Large intestine (tissue), 3 donors: Measurements from ENCODE around the gene PRR36. TPM values are rescaled to one million over a fixed set of nuclear protein-coding genes. Genes with fewer than 3 reads are reported as not detected.
"Not testable (repeated sequence)": the region's sequence is repeated elsewhere in the genome, so short reads cannot be mapped to it uniquely, and the experiment has no call there.

ENCODE experiments used
- DNase-seq, 2 donors: peaks; one replicate each; pipeline versions ENCODE4 v3.0.0 to v3.0.0-alpha.2; 2013
- H3K27ac ChIP-seq: one replicate; pipeline ENCODE4 v1.5.1; 2013; ENCODE audit warnings: low read length
- H3K27me3 ChIP-seq: 2 replicates; pipeline ENCODE4 v1.6.1; 2013; ENCODE audit warnings: low read length; ENCODE audit not compliant: control insufficient read depth, insufficient read depth
- H3K36me3 ChIP-seq: 2 replicates; pipeline ENCODE4 v1.6.1; 2013; ENCODE audit warnings: low read length; ENCODE audit not compliant: control insufficient read depth, insufficient read depth
- H3K4me1 ChIP-seq: one replicate; pipeline ENCODE4 v1.6.1; 2013; ENCODE audit warnings: low read length; ENCODE audit not compliant: control insufficient read depth, insufficient read depth
- H3K4me3 ChIP-seq: one replicate; pipeline ENCODE4 v1.5.1; 2013; ENCODE audit warnings: low read length
- H3K9me3 ChIP-seq: one replicate; pipeline ENCODE4 v1.6.1; 2013; ENCODE audit warnings: mild to moderate bottlenecking, low read depth, low read length, moderate library complexity; ENCODE audit not compliant: control insufficient read depth
- WGBS: methylation state at CpG from one replicate; pipeline ENCODE4 v1.1.5; 2013; ENCODE audit warnings: low lambda C conversion rate; ENCODE audit not compliant: insufficient coverage; 5-methylcytosine and 5-hydroxymethylcytosine counted together
- polyA plus RNA-seq: library from polyadenylated mRNA; unstranded; fragments of 120-200 nt; gene quantifications from one replicate; pipeline ENCODE4 v1.2.1, GENCODE V29; 2013

The PRR36 gene
- polyA plus RNA-seq, 1 donor: 2.1 TPM

GRCh38 chr19:7918615-7919421 lies 44.6 kb upstream of the PRR36 start:
- peaks cover 16% of the 10 kb centered on the region for H3K36me3 ChIP-seq
- DNase-seq: peak in 1 of 2 donors; percentile 54
- peak overlapping the region; percentile 77 for H3K4me3 ChIP-seq
- peaks cover 5% of the 10 kb centered on the region for H3K9me3 ChIP-seq
- WGBS: no CpG with 5 or more reads among the region's 42 CpGs
- H3K27ac ChIP-seq: peak overlapping the region; percentile 100
- H3K27me3 ChIP-seq: peaks cover 55% of the 10 kb centered on the region
- H3K4me1 ChIP-seq: peaks cover 35% of the 10 kb centered on the region

- no CpG with 5 or more reads among the region's 29 CpGs for WGBS
- H3K4me1 ChIP-seq: peaks cover 35% of the 10 kb centered on the region
- peaks cover 11% of the 10 kb centered on the region for H3K9me3 ChIP-seq
- H3K36me3 ChIP-seq: peaks cover 16% of the 10 kb centered on the region
- peaks cover 55% of the 10 kb centered on the region for H3K27me3 ChIP-seq
- not testable (repeated sequence) for H3K4me3 ChIP-seq, DNase-seq, H3K27ac ChIP-seq
These were observed 43.9 kb upstream of the PRR36 start for GRCh38 chr19:7918062-7918614.

- no peak overlapping the region for H3K27ac ChIP-seq
- peaks cover 55% of the 10 kb centered on the region for H3K27me3 ChIP-seq
- peaks cover 35% of the 10 kb centered on the region for H3K4me1 ChIP-seq
- H3K4me3 ChIP-seq: no peak overlapping the region
- peaks cover 11% of the 10 kb centered on the region for H3K9me3 ChIP-seq
- H3K36me3 ChIP-seq: peaks cover 16% of the 10 kb centered on the region
- WGBS: no CpG with 5 or more reads among the region's 71 CpGs
- peak; percentile 52 to 66 for DNase-seq
These were observed 43.3 kb upstream of the PRR36 start for GRCh38 chr19:7917267-7918061.

- DNase-seq: no peak
- H3K9me3 ChIP-seq: peaks cover 11% of the 10 kb centered on the region
- peaks cover 35% of the 10 kb centered on the region for H3K4me1 ChIP-seq
- no peak overlapping the region for H3K27ac ChIP-seq
- peaks cover 15% of the 10 kb centered on the region for H3K36me3 ChIP-seq
- no peak overlapping the region for H3K4me3 ChIP-seq
- peaks cover 55% of the 10 kb centered on the region for H3K27me3 ChIP-seq
- WGBS: no CpG with 5 or more reads among the region's 12 CpGs
These were observed 42.7 kb upstream of the PRR36 start for GRCh38 chr19:7916955-7917266.

- peaks cover 55% of the 10 kb centered on the region for H3K27me3 ChIP-seq
- DNase-seq: peak in 1 of 2 donors; percentile 48
- H3K4me3 ChIP-seq: no peak overlapping the region
- H3K9me3 ChIP-seq: peaks cover 11% of the 10 kb centered on the region
- H3K4me1 ChIP-seq: peaks cover 33% of the 10 kb centered on the region
- H3K36me3 ChIP-seq: peaks cover 20% of the 10 kb centered on the region
- no CpG with 5 or more reads among the region's 104 CpGs for WGBS
- H3K27ac ChIP-seq: no peak overlapping the region
These were observed 42.1 kb upstream of the PRR36 start for GRCh38 chr19:7916103-7916954.

- WGBS: no CpG with 5 or more reads among the region's 24 CpGs
- Histone ChIP-seq H3K9me3 (peaks cover 11% of the 10 kb centered on the region), H3K4me3 (no peak overlapping the region), H3K27me3 (peaks cover 55% of the 10 kb centered on the region), H3K4me1 (peaks cover 28% of the 10 kb centered on the region), H3K36me3 (peaks cover 28% of the 10 kb centered on the region), H3K27ac (no peak overlapping the region)
- no peak for DNase-seq
These were observed 41.3 kb upstream of the PRR36 start for GRCh38 chr19:7915250-7916102.

GRCh38 chr19:7914598-7915045 lies 40.4 kb upstream of the PRR36 start, which contains the start of gene TGFBR3L:
TSS of gene TGFBR3L (plus strand) at chr19:7914830.
- Histone ChIP-seq H3K36me3 (peaks cover 36% of the 10 kb centered on the region), H3K4me1 (peaks cover 24% of the 10 kb centered on the region), H3K27me3 (peaks cover 51% of the 10 kb centered on the region), H3K9me3 (peaks cover 11% of the 10 kb centered on the region), H3K27ac (no peak within 1 kb of the TSS), H3K4me3 (no peak within 1 kb of the TSS)
- no peak for DNase-seq
- WGBS: no CpG with 5 or more reads among the region's 12 CpGs

GRCh38 chr19:7914099-7914498 lies 39.9 kb upstream of the PRR36 start:
- WGBS: no CpG with 5 or more reads among the region's 12 CpGs
- H3K27me3 ChIP-seq: peaks cover 46% of the 10 kb centered on the region

GRCh38 chr19:7913652-7914051 lies 39.5 kb upstream of the PRR36 start:
- H3K4me3 ChIP-seq: no peak overlapping the region
- peaks cover 40% of the 10 kb centered on the region for H3K36me3 ChIP-seq
- peaks cover 11% of the 10 kb centered on the region for H3K9me3 ChIP-seq
- no peak overlapping the region for H3K27ac ChIP-seq
- no peak for DNase-seq
- no CpG with 5 or more reads among the region's 10 CpGs for WGBS
- H3K4me1 ChIP-seq: peaks cover 17% of the 10 kb centered on the region
- H3K27me3 ChIP-seq: peaks cover 42% of the 10 kb centered on the region

More at GRCh38 chr19:7914099-7914498, 39.9 kb upstream of the PRR36 start:
- no peak overlapping the region for H3K4me3 ChIP-seq
- H3K36me3 ChIP-seq: peaks cover 39% of the 10 kb centered on the region
- no peak overlapping the region for H3K27ac ChIP-seq
- H3K9me3 ChIP-seq: peaks cover 11% of the 10 kb centered on the region
- peaks cover 21% of the 10 kb centered on the region for H3K4me1 ChIP-seq
- no peak for DNase-seq
